GM12865 (cell line): ENCODE data around the gene ADCY2.

Source experiments
- DNase-seq: peaks from one replicate; pipeline ENCODE4 v3.0.0; 2010; ENCODE audit warnings: low read depth
- H3K4me3 ChIP-seq: 2 replicates; pipeline ENCODE4 v1.5.1; 2011; ENCODE audit warnings: mild to moderate bottlenecking, low read depth, low read length, control low read depth
- TF ChIP-seq, protein P1 (sequence below): IDR thresholded peaks from 2 replicates; pipeline ENCODE4 v1.5.1; 2011; ENCODE audit warnings: low read length, control low read depth, low read depth, inconsistent platforms; ENCODE audit not compliant: insufficient read depth; ENCODE audit errors: missing control alignments

The ADCY2 gene

DNA sequence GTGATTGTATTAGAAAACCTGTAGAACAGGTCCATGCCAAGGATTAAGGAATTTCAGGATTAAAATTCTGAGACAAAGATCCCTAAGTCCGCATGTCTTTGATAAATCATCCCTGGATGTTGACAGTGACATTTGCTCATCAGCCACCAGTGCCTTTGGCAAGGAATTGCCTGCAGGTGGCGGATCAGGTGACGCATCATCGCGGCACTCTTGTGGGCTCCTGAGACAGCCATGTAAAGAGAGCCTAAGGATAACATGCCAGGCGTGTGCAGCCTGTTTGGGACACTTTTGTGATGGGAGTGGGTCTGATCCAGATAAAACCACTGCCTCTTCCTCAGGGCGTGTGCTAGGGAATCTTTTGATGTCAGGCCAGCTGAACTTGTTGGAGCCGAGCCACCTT, 40.6 kb downstream of the ADCY2 start:
- DNase-seq, result no peak
- TF ChIP-seq, protein P1, sequence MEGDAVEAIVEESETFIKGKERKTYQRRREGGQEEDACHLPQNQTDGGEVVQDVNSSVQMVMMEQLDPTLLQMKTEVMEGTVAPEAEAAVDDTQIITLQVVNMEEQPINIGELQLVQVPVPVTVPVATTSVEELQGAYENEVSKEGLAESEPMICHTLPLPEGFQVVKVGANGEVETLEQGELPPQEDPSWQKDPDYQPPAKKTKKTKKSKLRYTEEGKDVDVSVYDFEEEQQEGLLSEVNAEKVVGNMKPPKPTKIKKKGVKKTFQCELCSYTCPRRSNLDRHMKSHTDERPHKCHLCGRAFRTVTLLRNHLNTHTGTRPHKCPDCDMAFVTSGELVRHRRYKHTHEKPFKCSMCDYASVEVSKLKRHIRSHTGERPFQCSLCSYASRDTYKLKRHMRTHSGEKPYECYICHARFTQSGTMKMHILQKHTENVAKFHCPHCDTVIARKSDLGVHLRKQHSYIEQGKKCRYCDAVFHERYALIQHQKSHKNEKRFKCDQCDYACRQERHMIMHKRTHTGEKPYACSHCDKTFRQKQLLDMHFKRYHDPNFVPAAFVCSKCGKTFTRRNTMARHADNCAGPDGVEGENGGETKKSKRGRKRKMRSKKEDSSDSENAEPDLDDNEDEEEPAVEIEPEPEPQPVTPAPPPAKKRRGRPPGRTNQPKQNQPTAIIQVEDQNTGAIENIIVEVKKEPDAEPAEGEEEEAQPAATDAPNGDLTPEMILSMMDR, result no peak
- H3K4me3 ChIP-seq, result no peak overlapping the region

DNA sequence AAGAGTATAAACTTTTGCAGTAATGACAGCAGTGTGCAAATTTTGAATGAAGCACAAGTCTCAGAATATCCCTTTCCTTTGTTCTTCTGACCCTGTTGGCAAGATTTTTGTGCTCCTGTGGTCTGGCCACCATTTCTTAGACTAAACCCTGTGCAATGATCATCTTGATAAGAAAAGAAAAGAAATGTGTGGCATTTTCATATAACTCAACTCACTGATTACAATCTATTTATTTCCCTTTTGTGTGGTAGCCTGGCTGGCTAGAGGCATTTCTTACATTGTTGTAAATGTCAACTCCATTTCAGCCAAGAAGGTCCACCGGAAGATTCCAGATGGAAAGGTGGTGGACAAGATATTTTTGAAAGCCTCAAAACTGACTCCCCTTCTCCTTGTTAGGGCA, 41.9 kb downstream of the ADCY2 start:
- TF ChIP-seq, protein P1, result no peak
- DNase-seq, result no peak
- no peak overlapping the region for H3K4me3 ChIP-seq

DNA sequence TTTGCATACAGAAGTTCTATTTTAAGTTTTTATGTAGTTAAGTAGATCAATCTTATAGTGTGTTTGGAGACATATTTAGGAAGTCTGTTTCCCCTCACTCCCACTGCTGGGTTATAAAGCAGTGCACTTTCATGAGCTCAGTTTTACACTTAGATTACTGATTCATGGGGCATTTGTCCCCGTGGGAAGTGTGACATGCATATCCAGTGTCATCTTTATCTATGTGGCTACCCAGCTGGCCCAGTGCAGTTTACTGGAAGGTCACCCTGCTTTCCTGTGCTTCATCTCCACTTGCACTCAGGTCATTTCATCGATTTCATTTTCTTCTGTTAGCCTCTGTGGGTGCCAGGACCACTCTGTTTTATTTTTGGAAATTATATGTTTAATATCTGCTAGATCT, 49.1 kb downstream of the ADCY2 start:
- TF ChIP-seq, protein P1, result no peak
- H3K4me3 ChIP-seq, result no peak overlapping the region
- DNase-seq, result no peak

DNA sequence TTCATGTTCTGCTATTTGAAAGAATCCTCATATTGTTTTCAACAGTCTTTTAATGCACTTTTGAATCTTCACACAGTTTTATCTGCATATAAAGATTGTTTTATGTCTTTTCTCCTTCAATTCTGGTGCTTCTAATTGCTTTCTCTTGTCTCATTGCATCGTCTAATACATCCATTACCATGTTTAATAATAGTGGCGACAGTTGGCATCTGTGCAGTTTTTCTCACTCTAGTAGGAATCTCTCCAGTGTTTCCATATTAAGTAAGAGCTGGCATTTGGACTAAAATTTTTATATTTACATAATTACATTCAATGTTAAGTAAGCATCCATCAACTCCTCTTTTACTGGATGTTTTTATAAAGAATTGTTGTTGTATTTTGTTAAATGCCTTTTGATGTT, 49.9 kb downstream of the ADCY2 start:
- TF ChIP-seq, protein P1, result no peak
- DNase-seq, result no peak
- no peak overlapping the region for H3K4me3 ChIP-seq

DNA sequence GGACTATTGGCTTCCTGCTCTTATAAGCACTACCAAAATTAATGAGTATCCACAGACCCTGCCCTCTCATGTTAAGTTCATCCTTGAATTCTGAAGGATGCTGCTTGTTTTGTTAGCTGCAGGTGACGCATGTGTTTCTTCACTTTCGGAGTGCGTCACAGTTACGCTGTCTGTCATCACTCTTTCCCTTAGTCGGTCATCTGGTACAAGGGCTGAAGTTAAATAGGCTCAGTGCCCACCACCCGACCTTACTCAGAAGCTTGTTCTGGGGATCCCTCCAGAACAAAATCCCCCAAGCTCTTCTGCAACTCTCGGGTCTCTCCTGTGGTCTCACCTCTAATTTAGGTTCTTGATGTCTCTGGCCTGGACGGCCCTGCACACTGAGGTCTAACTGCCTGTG, 51.0 kb downstream of the ADCY2 start:
- no peak for DNase-seq
- TF ChIP-seq, protein P1, result no peak
- H3K4me3 ChIP-seq, result no peak overlapping the region

DNA sequence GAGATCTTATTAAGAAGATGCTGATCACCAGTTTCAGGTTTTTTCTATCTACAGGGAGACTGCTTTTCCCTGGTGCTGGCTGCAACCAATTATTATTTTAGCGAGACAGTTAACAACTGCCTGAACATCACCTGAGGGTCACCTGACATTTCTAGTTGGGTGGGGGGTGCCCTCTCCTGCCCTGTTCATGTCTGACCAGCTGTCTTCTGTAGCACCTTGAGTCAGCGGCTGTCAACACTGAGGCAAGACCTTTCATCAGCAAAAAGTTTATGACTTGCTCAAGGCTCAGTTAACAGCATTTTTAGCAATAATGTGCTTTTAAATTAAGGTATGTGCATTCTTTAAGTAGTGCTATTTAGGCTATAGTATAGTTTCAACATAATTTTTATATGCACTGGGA, 58.0 kb downstream of the ADCY2 start:
- no peak overlapping the region for H3K4me3 ChIP-seq
- TF ChIP-seq, protein P1, result no peak
- no peak for DNase-seq

DNA sequence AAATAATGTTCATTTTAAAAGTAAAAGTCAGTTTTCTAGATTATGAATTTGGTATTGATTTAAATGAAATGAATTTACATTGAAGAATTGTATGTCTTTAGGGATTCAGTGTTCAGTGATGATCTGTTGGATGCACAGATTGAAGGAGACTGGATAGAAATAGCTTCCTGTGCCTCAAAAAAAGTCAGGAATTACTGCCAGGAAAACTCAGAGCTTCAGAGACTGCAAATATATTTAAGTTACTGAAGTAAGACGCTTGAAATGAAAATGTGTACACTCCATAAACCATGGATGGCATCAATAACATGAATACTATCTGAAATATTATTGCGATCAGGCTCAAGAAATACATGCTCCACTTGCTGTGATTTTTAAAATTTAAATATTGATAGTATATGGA, 60.3 kb downstream of the ADCY2 start:
- TF ChIP-seq, protein P1, result no peak
- DNase-seq, result no peak

More for the DNA sequence above, 60.3 kb downstream of the ADCY2 start:
- no peak overlapping the region for H3K4me3 ChIP-seq
